GM13976 (cell line): ENCODE measurements around the gene CENPC.
A peak's percentile ranks its signal among the peaks of the same experiment; 100 is the strongest.

Source experiments
- DNase-seq: peaks from one replicate; pipeline ENCODE4 v3.0.0; 2012; ENCODE audit warnings: low spot score
- CTCF ChIP-seq: IDR thresholded peaks from 2 replicates; pipeline ENCODE4 v1.5.1; 2012; ENCODE audit warnings: borderline replicate concordance, mild to moderate bottlenecking; ENCODE audit not compliant: insufficient read depth; ENCODE audit errors: extremely low read depth, missing control alignments, control extremely low read depth
- in situ Hi-C: fragments of 300-500 bp; cut with MboI; formaldehyde crosslinking; loops from one replicate; pipeline ENCODE4 v1.12.0; 2022; ENCODE audit warnings: low sequenced_read_pairs, mixed read lengths, inconsistent platforms; ENCODE audit not compliant: unreplicated experiment

Gene CENPC, protein sequence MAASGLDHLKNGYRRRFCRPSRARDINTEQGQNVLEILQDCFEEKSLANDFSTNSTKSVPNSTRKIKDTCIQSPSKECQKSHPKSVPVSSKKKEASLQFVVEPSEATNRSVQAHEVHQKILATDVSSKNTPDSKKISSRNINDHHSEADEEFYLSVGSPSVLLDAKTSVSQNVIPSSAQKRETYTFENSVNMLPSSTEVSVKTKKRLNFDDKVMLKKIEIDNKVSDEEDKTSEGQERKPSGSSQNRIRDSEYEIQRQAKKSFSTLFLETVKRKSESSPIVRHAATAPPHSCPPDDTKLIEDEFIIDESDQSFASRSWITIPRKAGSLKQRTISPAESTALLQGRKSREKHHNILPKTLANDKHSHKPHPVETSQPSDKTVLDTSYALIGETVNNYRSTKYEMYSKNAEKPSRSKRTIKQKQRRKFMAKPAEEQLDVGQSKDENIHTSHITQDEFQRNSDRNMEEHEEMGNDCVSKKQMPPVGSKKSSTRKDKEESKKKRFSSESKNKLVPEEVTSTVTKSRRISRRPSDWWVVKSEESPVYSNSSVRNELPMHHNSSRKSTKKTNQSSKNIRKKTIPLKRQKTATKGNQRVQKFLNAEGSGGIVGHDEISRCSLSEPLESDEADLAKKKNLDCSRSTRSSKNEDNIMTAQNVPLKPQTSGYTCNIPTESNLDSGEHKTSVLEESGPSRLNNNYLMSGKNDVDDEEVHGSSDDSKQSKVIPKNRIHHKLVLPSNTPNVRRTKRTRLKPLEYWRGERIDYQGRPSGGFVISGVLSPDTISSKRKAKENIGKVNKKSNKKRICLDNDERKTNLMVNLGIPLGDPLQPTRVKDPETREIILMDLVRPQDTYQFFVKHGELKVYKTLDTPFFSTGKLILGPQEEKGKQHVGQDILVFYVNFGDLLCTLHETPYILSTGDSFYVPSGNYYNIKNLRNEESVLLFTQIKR

GRCh38 chr4:67545199-67546003 lies at the start of gene CENPC:
TSS of gene CENPC (minus strand) at chr4:67545503. CDS start at chr4:67545355, 148 bp downstream.
- peak; percentile 93 for DNase-seq
- TF ChIP-seq CTCF = no peak
- in situ Hi-C loops = loop anchor here (25.0 kb wide), 1 partner anchor 367 kb away; no protein-coding TSS in a partner anchor

DNA sequence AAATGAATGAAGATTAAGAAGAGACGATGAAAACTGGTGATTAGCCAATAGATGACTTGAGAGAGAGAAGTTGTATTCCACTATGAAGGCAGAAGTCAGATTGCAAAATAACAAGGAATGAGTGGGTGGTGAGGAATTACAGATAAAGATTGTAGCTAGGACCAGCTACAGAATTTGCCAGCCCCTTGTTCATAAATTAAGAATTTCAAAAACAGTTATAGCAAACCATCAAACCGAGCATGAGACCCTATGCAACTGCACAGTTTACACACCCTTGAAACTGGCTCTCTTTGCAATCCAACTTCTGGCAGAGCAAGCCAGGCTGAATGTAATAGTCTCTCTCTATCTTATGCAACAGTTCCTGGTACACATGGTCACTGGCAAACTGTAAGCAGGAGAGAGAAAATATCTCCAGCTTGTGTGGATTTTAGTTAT lies 48.5 kb upstream of the CENPC start:
- DNase-seq = no peak
- TF ChIP-seq CTCF = no peak
- in situ Hi-C loops = no loop called here

DNA sequence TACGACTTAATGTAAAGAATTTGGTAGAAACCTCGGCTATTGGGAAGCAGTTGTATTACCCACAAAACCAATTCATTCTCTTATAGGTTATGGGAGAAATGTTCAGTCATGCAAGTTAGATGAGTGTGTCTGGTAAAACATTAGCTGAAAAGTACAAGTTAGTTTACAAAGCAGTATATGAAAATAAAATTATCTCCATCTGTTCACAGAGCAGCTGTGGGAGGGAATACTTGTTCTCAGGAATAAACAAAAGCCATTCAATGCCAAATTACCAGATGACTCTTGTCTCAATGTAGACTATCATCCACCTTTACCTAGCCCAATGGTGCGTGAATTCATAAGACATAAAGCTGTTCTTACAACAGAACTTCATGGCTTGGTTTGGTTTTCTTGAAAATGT lies 41.9 kb upstream of the CENPC start:
- peak; percentile 1 for TF ChIP-seq CTCF
- DNase-seq = no peak
- in situ Hi-C loops = no loop called here

DNA sequence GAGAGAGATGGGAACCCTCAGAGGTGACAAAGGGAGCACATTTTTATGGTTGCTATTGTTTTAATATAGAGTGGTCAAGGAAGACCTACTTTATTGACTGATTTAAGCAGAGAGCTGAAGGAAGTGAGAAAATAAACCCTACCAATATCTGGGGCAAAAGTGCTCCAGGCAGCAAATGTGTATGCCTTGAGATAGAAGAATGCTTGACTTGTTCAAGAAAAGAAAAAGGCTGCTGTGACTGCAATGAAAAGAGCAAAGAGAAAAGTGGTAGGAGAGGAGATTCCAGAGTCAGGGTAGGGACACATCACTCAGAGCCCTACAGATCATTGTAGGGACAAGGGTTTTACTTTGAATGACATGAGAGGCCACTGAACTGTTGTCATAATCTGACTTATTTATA lies 39.2 kb upstream of the CENPC start:
- in situ Hi-C loops = no loop called here
- DNase-seq = no peak
- TF ChIP-seq CTCF = no peak

GRCh38 chr4:67581913-67582312 lies 36.6 kb upstream of the CENPC start:
- in situ Hi-C loops = no loop called here
- DNase-seq = no peak
- no peak for TF ChIP-seq CTCF
